ENCODE data around the gene RAG1.

- TF ChIP-seq POLR2A (IDR thresholded peaks at IDR 0.05; ENCODE audit: low read depth, low read length), result no peak
- no peak for TF ChIP-seq TAF1 (IDR thresholded peaks at IDR 0.05; ENCODE audit: borderline replicate concordance, low read depth, low read length)
- TF ChIP-seq POLR2AphosphoS5 (IDR thresholded peaks at IDR 0.05; ENCODE audit: low read depth, low read length), result no peak
These were observed 55.7 kb downstream of the RAG1 start for GRCh38 chr11:36623494-36623893.
